Measurements from ENCODE around the gene HTRA1.

The HTRA1 gene

DNA sequence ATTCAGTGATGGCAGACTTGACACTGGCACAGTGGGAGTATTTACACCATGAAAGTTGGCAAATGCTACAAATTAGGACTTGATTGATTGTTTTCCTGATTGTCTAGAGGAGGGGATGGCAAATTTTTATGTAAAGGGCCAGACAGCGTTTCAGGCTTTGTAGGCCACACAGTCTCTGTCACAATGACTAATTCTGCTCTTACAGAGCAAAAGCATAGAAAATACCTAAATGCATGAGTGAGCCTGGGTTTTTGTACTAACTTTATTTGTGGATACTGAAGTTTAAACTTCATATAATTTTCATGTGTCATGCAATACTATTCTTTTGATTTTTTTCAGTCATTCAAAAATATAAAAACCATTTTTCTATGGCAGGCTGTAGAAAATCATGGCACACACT, 15.9 kb upstream of the HTRA1 start:
- TF ChIP-seq GATA2 (IDR thresholded peaks at IDR 0.05; ENCODE audit: low read depth, low read length) (no peak), GATA3 (IDR thresholded peaks at IDR 0.05; ENCODE audit: low read depth, low read length) (no peak)

DNA sequence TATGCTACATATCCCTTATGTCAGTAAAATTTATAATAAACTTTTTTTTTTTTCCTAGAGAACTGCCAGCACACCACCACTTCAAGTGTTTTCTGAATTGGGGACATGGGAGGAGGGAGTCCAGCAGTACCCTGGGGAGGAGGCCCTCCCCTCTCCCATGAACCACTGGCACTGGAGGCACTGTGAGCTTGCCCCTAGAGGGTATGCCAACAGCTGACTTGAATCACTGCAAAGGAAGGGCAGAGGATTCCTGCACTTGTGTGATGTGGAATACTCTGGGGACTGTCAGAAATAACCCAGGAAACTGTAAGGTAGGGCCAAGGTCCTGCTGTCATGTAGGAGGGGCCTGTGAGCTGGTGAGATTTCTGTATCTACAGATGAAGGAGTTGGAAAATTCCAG, 15.4 kb upstream of the HTRA1 start:
- no peak for TF ChIP-seq GATA2 (IDR thresholded peaks at IDR 0.05; ENCODE audit: low read depth, low read length)
- TF ChIP-seq GATA3 (IDR thresholded peaks at IDR 0.05; ENCODE audit: low read depth, low read length): no peak

DNA sequence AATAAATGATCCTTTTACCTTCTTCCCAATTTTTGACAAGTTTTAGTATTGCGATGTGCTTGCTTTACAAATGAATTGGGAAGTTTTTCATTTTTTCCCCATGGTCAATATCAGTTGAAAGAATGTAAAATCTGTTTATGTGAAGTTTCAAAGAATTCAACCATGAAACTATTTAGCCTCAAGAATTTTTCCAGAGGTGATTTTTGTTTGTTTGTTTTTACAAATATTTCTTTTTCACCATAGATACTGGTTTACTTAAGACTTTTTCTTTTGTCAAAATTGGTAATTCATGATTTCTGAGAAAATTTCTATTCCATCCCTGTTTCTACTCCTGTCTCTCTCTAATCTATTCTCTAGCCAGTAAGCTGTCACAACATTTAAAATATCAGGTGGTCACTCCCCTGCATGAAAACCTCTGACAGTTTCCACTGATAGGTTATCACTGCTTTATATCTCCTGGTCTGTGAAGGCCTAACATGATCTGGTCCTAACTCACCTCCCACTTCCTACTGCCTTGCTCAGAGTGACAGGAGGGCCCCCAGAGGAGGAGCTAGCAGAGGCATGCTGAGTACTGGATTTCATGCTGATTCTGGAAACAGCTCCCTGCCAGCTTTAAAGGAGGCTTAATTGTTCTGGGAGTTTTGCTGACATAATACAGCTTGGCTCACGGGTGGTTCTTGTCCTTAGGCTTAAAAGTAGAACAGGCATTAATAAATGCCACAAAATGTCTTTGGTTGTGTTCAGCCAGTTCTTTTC, 14.5 kb upstream of the HTRA1 start:
- TF ChIP-seq GATA3 (IDR thresholded peaks at IDR 0.05; ENCODE audit: low read depth, low read length) (no peak), GATA2 (IDR thresholded peaks at IDR 0.05; ENCODE audit: low read depth, low read length) (no peak)

DNA sequence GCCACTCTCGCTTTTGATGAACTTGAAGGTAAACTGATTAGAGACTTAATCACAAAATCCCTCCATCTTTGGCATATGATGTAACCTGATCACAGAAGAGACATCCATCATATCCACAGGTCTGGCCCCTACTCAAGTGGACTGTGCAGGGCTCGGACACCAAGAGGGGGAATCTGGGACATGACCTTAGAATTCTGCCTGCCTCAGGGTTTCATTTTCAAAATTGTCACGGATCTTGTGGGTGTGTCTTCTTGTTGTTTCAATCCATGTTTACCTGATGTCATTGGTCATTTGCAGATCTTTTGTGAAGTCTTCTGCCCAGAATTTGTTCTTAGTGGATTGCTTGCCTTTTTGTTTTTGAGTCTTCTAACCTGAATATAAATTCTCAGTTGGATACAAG, 12.8 kb upstream of the HTRA1 start:
- no peak for TF ChIP-seq GATA2 (IDR thresholded peaks at IDR 0.05; ENCODE audit: low read depth, low read length)
- TF ChIP-seq GATA3 (IDR thresholded peaks at IDR 0.05; ENCODE audit: low read depth, low read length): no peak

DNA sequence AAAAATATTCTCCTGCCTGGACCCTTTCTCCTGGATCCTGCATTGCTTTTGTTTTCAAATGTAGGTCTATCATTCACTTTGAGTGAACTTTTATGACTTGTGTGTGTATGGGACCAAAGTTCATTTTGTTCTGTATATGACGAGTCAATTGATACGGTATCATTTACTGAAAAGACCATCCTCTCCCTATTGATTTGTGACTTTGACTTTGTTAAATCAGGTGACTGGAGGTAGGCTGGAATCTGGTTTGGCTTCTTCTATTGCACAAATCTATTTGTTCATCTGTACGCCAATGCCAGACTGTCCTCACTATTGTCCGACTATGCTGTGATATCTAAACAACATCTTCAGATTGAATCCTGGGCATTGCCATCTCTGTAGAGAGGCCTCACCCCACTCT, 12.2 kb upstream of the HTRA1 start:
- no peak for TF ChIP-seq GATA3 (IDR thresholded peaks at IDR 0.05; ENCODE audit: low read depth, low read length)
- no peak for TF ChIP-seq GATA2 (IDR thresholded peaks at IDR 0.05; ENCODE audit: low read depth, low read length)

DNA sequence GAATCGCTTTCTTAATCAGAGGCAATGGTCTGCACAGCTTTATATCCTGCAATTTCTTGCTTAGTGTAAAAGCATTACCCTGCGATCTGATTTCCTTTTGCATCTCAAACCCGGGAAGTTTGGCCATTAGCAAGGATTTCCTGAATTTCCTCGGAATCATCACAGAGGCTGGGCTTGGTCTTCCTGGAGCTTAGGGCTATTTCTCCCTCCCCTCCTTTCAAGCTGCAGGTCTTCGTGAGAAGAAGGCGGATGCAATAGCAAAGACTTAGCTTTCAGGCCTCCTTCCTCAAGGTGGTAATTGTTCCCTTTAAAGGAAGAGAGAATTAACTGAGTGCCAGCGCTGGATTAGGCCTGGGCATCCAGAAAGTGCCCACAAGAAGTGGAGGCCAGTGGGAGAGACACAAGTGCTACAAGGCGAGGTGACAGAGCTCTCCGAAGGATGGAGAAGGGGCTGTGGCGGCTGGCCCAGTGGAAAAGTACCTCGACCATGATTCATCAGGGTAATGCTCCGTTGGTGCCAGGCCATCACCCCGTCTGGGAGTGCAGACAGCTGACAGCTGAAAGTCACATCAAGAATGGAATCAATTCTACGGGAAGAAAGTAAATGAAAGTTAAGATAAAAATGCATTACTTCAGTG, 10.9 kb upstream of the HTRA1 start:
- TF ChIP-seq GATA2 (IDR thresholded peaks at IDR 0.05; ENCODE audit: low read depth, low read length): no peak
- TF ChIP-seq GATA3 (IDR thresholded peaks at IDR 0.05; ENCODE audit: low read depth, low read length): no peak

DNA sequence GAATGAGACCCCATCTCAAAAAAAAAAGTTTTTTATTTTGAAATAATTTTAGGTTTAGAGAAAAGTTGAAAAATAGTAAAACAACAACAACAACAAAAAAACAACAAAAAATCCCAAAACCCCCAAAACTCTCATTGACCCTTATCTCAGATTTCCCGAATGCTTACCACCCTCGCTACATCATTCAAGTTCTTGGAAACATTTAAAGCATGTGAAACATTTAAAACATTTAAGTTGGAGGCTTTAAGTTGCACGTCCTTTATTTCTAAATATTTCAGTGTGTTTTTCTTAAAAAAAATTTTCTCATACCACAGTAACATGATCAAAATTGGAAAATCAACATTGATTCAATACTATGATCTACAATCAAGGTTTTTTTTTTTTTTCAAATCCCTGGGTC, 7.3 kb upstream of the HTRA1 start:
- TF ChIP-seq GATA3 (IDR thresholded peaks at IDR 0.05; ENCODE audit: low read depth, low read length): no peak
- no peak for TF ChIP-seq GATA2 (IDR thresholded peaks at IDR 0.05; ENCODE audit: low read depth, low read length)

DNA sequence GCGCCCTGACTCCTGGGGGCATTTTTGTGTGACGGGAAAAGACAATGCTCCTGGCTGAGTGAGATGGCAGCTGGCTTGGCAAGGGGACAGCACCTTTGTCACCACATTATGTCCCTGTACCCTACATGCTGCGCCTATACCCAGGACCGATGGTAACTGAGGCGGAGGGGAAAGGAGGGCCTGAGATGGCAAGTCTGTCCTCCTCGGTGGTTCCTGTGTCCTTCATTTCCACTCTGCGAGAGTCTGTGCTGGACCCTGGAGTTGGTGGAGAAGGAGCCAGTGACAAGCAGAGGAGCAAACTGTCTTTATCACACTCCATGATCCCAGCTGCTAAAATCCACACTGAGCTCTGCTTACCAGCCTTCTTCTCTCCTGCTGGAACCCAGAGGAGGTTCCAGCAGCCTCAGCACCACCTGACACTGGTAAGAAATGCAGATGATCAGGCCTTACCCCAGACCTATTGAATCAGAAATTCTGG, 6.7 kb upstream of the HTRA1 start, which contains the start of gene ARMS2:
Gene ARMS2 (plus strand): TSS at position 51 of the 478 bp plus-strand sequence. CDS start 75 bp downstream, at position 126.
- TF ChIP-seq GATA2 (IDR thresholded peaks at IDR 0.05; ENCODE audit: low read depth, low read length) (no peak), GATA3 (IDR thresholded peaks at IDR 0.05; ENCODE audit: low read depth, low read length) (no peak)

DNA sequence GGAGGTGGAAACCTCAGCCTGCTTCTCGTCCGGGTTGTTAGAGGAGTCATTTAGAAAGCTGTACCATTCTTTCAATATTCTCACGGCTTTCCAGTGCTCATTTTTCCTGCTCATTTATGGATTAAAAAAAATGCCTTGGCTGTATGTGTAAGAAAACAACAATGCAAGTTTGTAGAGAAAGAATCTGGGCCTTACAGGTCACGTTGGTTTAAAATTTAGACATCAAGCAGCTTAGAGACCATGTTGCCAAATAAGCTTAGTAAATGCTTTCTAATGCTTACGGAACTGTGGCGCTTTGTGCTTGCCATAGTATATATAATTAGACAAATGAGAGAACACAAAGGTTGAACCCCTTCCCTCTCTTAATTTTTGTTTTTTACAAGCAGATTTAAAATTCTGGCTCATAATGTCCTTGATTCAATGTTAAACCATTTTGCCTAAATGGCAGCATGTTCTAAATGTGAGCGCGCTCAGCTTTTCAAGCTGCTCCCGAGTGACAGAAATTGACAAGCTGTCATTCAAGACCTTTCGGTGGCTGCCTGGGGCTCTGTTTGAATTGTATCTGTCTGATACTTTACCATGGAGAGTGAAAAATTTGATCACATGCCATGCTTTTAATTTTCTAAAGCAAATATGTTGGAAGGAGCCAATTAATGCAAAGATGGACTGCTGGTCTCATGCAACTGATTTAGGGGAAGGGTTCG, 5.8 kb upstream of the HTRA1 start:
- TF ChIP-seq GATA2 (IDR thresholded peaks at IDR 0.05; ENCODE audit: low read depth, low read length) (no peak), GATA3 (IDR thresholded peaks at IDR 0.05; ENCODE audit: low read depth, low read length) (no peak)

DNA sequence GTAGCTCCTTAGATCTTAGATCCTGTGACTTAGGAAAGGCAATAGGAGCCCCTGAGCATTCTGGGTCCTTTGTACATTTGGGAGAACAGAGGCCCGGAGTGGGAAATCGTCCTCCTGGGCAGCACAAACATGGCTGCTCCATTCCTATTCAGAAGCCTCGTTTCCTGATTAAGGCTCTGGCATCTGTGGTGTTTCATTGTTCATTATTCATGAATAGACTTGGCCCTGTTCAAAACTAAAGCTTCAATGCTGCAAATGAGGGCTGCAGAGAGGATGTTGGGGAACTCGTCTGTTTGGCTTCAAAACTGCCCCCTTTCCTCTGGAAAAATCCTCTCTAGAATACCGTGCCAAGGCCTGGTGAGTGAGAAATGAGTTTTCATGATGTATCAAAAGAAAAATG, 3.4 kb upstream of the HTRA1 start:
- TF ChIP-seq GATA2 (IDR thresholded peaks at IDR 0.05; ENCODE audit: low read depth, low read length): no peak
- TF ChIP-seq GATA3 (IDR thresholded peaks at IDR 0.05; ENCODE audit: low read depth, low read length): no peak

DNA sequence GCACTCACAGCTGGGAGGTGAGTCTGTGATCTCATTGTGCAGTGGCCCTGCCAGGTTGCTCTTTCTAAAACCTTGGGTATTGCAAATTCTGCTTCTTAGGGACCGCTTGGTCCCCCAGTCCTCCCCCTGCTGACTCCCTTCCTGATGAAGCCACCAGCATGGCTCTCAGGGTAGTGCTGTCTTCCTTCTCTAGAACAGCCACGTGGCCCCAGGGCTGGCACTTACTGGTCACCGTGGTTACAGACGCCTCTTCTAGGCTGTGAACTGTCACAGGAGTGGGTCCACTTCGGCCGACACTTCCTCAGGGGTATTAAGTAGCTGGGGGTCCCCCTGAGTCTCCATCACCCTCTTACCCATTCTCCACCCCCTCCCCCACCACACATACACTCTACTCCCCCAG, 2.7 kb upstream of the HTRA1 start:
- no peak for TF ChIP-seq GATA3 (IDR thresholded peaks at IDR 0.05; ENCODE audit: low read depth, low read length)
- no peak for TF ChIP-seq GATA2 (IDR thresholded peaks at IDR 0.05; ENCODE audit: low read depth, low read length)

DNA sequence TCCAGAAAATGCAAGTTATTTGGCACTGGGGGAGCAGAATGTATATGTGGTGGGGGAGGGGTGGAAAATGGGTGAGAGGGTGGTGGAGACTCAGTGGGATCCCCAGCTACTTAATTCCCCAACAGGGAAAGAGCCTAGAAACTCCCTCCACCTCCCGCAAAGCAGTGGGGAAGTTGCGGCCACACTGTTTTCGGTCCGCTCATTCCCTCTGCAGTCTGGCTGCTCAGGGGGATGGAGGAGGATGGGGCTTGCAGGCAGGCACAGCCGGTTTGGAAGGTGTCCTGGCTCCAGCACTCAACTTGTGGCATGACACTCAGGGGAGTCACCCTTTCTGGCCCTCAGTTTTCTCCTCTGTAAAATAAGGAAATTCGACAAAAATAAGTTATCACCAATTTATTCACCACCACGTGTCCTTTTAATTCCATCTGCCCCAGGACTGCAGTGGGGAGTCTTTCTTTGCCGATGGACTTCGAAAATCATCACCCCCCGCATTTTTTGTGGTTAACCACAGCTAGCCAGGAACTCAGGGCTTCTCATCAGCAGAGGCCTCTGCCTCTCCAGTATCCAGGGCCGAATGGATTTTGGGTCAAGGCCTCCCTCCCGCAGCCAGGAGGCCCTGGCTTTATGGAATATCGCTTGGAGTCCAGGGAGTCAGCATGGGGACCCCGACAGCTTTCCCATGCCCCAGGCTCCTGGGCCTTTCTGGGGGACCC, 1.6 kb upstream of the HTRA1 start:
- no peak for TF ChIP-seq GATA3 (IDR thresholded peaks at IDR 0.05; ENCODE audit: low read depth, low read length)
- no peak for TF ChIP-seq GATA2 (IDR thresholded peaks at IDR 0.05; ENCODE audit: low read depth, low read length)

DNA sequence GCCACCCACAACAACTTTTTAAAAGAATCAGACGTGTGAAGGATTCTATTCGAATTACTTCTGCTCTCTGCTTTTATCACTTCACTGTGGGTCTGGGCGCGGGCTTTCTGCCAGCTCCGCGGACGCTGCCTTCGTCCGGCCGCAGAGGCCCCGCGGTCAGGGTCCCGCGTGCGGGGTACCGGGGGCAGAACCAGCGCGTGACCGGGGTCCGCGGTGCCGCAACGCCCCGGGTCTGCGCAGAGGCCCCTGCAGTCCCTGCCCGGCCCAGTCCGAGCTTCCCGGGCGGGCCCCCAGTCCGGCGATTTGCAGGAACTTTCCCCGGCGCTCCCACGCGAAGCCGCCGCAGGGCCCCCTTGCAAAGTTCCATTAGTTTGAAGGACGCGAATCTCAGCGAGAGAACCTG, 461 bp upstream of the HTRA1 start:
- TF ChIP-seq GATA3 (IDR thresholded peaks at IDR 0.05; ENCODE audit: low read depth, low read length) (no peak), GATA2 (IDR thresholded peaks at IDR 0.05; ENCODE audit: low read depth, low read length) (no peak)
